ENCODE measurements around the gene TMPRSS9.
"Not testable (repeated sequence)": the region's sequence is repeated elsewhere in the genome, so short reads cannot be mapped to it uniquely, and the experiment has no call there.

The TMPRSS9 gene

GRCh38 chr19:2362046-2362969 is 2.2 kb downstream of the TMPRSS9 start:
- no peak for DNase-seq (ENCODE audit: low read depth)

- no peak for DNase-seq (ENCODE audit: low read depth)
Measured at GRCh38 chr19:2362970-2363300, 2.9 kb downstream of the TMPRSS9 start.

- no peak for DNase-seq (ENCODE audit: low read depth)
Measured at GRCh38 chr19:2363419-2363818, 3.4 kb downstream of the TMPRSS9 start.

- no peak for DNase-seq (ENCODE audit: low read depth)
Measured at GRCh38 chr19:2365201-2365970, 5.3 kb downstream of the TMPRSS9 start.

- DNase-seq (ENCODE audit: low read depth), result no peak
Measured at GRCh38 chr19:2371656-2372055, 11.6 kb downstream of the TMPRSS9 start.

GRCh38 chr19:2372076-2372612 is 12.1 kb downstream of the TMPRSS9 start:
- no peak for DNase-seq (ENCODE audit: low read depth)

GRCh38 chr19:2374808-2375207 is 14.7 kb downstream of the TMPRSS9 start:
- no peak for DNase-seq (ENCODE audit: low read depth)

- no peak for DNase-seq (ENCODE audit: low read depth)
Measured at GRCh38 chr19:2375353-2376121, 15.5 kb downstream of the TMPRSS9 start.

GRCh38 chr19:2376784-2377519 is 16.9 kb downstream of the TMPRSS9 start:
- DNase-seq (ENCODE audit: low read depth), result no peak

- DNase-seq (ENCODE audit: low read depth), result no peak
Measured at GRCh38 chr19:2380567-2380966, 20.5 kb downstream of the TMPRSS9 start.

- no peak for DNase-seq (ENCODE audit: low read depth)
Measured at GRCh38 chr19:2381148-2381820, 21.2 kb downstream of the TMPRSS9 start.

- DNase-seq (ENCODE audit: low read depth), result no peak
Measured at GRCh38 chr19:2382530-2383222, 22.6 kb downstream of the TMPRSS9 start.

- DNase-seq (ENCODE audit: low read depth), result no peak
Measured at GRCh38 chr19:2385053-2385721, 25.1 kb downstream of the TMPRSS9 start.

GRCh38 chr19:2387367-2388288 is 27.6 kb downstream of the TMPRSS9 start:
- no peak for DNase-seq (ENCODE audit: low read depth)

- no peak for DNase-seq (ENCODE audit: low read depth)
Measured at GRCh38 chr19:2389594-2389993, 29.5 kb downstream of the TMPRSS9 start.

GRCh38 chr19:2391118-2391725 is 31.2 kb downstream of the TMPRSS9 start:
- DNase-seq (ENCODE audit: low read depth), result no peak

GRCh38 chr19:2392366-2392765 is 32.3 kb downstream of the TMPRSS9 start:
- DNase-seq (ENCODE audit: low read depth), result no peak

- not testable (repeated sequence) for DNase-seq (ENCODE audit: low read depth)
Measured at GRCh38 chr19:2392899-2393298, 32.8 kb downstream of the TMPRSS9 start.
